ENCODE measurements around the gene NR0B1.

The NR0B1 gene, protein sequence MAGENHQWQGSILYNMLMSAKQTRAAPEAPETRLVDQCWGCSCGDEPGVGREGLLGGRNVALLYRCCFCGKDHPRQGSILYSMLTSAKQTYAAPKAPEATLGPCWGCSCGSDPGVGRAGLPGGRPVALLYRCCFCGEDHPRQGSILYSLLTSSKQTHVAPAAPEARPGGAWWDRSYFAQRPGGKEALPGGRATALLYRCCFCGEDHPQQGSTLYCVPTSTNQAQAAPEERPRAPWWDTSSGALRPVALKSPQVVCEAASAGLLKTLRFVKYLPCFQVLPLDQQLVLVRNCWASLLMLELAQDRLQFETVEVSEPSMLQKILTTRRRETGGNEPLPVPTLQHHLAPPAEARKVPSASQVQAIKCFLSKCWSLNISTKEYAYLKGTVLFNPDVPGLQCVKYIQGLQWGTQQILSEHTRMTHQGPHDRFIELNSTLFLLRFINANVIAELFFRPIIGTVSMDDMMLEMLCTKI

DNA sequence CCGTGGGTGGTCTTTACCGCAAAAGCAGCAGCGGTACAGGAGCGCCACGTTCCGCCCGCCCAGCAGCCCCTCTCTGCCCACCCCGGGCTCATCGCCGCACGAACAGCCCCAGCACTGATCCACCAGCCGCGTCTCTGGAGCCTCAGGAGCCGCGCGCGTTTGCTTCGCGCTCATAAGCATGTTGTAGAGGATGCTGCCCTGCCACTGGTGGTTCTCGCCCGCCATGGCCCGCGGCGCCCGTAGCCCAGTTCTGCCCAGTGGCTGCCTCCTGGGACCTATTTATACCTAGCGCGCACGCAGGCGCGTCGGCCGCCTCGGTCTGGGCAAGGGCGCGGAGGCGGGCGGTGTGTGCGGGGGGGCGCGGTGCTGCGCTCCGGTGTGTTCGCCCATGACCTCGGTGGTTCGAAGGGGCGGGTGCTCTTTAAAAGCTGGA, at the start of gene NR0B1:
Gene NR0B1, minus strand, starts transcription at position 252 of the 433 bp plus-strand sequence. Its CDS starts 27 bp downstream, at position 225.
- no peak for DNase-seq

DNA sequence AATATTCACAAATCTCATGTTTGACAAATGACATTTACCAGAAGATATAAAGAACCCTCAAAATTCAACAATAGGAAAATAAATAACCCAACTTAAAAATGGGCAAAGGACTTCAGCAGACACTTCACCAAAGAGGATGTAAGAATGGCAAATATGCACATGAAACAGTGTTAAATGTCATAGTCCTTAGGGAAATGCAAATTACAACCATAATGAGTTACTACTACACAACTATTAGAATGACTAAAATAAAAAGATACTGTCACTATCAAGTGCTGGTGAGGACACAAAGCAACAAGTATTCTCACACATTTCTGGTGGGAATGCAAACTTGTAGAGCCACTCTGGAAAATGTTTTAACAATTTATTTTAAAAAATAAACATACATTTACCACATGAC, 40.8 kb upstream of the NR0B1 start:
- DNase-seq = no peak

DNA sequence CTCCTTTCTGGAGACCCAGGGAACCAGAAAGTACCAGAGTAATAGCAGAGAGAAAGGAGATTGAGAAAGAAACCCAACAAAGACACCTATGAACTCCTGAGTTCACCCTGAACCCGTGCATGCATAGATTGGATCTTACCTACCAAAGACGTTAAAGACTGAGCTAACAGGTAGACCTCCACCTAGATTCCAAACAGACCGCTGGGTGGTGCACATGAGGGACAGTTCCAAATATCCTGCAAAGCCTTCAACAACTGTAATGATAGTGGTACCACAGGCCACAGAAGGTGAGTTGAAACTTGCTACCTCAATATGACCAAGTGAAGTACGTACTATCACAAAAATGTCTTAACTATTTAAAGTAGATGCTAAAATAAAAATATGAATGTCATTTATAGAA, 34.0 kb upstream of the NR0B1 start:
- DNase-seq = no peak

DNA sequence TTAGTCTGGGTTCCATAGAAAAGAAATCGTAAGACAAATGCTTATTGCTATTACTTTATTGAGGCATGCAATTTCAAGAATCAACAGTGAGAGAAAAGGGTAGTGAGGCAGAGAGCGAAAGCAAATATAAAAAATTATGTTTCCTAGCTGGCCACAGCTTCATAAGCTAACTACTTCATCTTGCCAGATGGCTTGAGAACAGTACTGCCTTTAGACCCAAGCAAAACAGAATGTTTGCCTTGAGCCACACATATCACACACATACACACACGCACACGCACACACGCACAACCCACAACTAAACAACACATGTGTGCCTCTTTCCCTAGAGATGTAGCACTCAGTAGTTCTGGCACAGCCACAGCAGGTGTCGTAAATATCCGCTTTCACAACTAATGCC, 31.6 kb upstream of the NR0B1 start:
- no peak for DNase-seq

DNA sequence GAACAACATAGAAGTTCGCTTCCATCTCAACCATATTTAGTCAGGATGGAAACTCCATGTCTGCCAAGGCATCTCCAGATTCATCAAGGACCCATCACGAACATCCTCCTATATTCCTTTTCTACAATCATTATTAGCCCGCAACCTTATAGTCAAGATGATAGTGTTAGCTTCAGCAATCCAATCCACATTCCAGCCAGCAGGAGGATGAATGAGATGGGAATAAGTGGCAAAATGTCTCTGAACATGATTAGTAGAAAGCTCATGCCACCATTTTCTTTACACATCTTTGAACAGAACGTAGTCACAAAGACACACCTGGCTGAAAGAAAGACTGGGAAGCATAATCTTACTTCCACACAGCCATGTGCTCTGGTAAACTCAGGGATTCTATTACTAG, 18.6 kb upstream of the NR0B1 start:
- DNase-seq = no peak

DNA sequence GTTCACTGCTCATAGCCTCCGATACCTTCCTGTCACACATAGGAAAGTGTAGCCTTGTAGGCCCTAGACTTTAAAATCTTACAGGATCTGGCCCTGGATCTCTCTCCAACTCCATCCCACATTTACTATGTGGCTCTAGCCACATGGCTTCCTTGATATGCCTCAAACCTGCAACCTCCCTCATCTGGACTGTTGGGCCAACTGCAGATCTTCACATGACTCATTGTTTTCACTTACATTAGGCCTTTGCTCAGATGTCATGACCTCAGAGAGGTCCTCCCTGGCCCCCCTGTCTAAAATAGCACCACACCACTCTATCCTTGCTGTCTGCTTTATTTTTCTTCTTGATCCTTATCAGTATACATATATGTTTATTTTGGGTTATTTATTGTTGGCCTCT, 8.1 kb upstream of the NR0B1 start:
- no peak for DNase-seq

DNA sequence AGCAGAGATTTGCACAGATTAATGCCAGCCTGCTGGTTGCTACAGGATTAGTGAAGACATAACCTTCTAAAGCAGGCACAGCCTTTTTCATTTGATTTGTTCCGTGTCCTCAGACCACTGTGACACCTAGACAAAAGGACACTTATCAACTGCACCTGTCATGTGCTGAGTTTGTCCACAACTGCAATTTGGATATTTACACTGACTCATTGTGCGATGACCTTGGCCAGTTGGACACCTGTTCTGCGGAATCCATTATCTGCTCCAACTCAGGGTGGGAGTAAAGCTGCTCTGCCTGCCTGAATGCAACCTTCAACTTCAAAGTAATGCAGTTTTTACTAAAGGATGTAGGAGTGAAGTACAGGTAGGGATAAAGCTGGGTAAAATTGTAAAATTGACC, 4.1 kb upstream of the NR0B1 start:
- DNase-seq = no peak

DNA sequence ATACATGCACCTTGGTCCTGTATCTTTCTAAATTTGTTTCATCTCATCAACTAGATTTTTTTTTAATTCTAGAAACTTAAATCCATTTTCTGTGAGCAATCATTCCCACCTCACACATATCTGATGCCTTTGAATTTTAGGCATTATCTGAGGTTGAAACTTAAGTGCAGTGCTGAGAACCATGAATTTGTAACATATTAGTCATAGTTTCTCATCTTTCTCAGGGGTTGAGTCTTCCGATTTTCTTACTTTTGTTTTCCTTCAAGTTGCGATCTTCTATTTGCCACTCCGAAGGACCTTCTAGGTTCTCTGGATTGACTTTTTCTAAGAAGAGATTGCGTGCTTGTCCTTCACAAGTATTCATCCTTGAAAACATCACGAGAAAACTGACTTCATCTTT, 3.7 kb upstream of the NR0B1 start:
- DNase-seq = no peak

DNA sequence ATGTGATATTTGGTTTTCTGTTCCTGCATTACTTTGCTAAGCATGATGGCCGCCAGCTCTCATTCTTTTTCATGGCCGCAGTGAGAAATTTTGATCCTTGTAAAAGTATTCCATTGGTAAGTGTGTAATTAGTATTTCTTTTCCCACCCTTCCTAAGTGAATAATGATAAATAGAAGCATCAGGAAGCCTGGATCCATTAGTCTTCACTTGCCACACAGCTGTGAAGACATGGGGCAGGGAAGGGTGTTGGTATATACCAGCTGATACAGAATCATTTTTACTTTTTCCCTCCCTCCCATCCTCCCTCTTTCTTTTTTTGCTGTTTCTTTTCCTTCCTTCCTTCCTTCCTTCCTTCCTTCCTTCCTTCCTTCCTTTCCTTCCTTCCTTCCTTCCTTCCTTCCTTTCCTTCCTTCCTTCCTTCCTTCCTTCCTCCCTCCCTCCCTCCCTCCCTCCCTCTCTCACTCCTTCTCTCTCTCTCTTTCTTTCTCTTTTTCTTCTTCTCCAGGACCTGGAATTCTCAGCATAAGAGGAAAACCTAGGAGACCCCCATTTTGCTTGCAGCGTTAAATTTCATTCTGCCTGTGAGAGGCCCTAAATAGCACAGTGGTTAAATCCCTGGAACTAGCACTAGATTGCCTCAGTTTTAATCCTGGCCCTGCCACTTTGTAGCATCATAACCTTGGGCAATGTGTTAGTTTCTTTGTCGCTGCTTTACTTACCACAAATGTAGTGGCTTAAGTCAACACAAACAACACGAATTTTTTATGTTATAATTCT, 1.4 kb upstream of the NR0B1 start:
- DNase-seq = no peak

DNA sequence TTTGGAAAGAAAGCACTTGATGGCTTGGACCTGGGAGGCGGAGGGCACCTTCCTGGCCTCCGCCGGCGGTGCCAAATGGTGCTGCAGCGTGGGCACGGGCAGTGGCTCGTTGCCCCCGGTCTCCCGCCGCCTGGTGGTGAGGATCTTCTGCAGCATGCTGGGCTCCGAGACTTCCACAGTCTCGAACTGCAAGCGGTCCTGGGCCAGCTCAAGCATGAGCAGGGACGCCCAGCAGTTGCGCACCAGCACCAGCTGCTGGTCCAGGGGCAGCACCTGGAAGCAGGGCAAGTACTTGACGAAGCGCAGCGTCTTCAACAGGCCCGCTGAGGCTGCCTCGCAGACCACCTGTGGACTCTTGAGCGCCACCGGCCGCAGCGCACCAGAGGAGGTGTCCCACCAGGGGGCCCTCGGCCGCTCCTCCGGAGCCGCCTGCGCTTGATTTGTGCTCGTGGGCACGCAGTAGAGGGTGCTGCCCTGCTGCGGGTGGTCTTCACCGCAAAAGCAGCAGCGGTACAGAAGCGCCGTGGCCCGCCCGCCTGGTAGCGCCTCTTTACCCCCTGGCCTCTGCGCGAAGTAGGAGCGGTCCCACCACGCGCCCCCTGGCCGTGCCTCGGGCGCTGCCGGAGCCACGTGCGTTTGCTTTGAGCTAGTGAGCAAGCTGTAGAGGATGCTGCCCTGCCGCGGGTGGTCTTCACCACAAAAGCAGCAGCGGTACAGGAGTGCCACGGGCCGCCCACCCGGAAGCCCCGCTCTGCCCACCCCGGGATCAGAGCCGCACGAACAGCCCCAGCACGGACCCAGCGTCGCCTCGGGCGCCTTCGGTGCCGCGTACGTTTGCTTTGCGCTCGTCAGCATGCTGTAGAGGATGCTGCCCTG, 689 bp downstream of the NR0B1 start:
- no peak for DNase-seq

DNA sequence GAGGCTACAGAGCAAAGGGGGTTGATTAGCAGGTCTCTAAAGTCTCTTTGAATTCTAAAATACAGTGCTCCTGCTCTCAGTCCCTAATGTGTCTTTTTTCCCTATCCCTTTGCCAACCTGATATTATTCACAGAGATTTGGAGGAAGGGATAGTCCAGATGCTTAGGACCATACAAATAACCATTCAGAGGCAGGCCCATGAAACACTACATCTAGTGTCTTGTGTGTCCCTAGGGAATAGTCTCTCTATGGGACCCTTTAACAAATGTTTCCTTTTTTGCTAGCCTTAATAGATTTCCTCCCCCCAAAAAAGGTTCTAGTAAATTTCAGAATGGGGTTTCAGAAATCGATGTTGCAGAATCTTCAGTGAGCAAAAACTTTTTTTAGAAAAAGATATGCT, 1.7 kb downstream of the NR0B1 start:
- DNase-seq = no peak

DNA sequence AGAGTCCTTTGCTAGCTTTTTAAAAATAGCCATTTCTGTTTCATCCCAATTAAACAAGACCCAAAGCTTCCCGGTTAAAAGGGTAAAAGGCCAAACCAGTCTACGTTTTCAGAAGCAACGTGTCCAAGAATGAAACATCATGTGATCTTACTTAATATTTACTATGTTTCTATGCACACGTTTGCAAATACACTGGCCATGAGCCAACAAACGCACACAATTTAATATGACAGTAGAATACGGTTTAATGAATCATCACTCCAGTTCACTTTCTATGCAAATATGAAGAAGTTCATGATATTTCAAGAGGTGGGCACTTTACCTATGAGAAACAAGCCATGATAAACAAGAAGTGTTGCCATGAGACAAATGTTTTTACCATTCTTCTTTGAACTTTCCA, 4.3 kb downstream of the NR0B1 start:
- no peak for DNase-seq

DNA sequence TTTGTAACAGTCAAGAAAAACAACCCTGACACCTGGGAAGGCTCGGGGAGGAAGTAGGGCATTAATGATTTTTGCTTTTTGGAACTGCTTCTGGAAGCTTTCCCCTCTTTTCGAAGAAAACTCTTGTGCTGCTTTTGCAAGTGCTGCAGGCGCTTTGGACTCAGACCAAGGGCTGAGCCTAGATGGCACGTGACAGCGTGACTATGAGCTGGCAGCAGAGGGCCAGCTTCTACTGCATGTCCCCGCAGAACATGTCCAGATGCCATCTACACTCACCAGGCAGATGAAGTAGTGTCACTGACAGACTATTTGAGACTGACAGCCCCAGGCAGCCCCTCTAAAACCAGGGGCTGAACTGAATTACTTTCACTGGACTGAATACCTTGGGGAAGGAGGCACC, 6.2 kb downstream of the NR0B1 start:
- no peak for DNase-seq

DNA sequence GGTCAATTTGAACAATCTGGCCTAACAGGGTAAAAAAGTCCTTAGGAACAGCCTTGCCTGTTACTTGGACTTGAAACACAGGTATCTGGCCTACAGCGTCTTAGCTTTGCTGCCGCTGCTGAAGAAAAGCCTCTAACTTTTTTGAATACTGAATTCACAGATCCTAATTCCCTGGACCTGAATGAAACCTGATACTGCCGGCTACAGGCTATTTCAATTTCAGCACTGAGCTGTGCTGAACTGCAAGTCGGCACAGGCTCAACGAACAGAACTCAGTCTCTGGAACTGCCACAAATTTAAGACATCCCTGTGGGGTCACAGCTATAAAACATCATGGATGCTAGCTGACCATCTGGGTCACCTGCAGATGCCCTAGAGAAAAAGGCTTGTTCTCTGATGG, 7.2 kb downstream of the NR0B1 start:
- DNase-seq = no peak

DNA sequence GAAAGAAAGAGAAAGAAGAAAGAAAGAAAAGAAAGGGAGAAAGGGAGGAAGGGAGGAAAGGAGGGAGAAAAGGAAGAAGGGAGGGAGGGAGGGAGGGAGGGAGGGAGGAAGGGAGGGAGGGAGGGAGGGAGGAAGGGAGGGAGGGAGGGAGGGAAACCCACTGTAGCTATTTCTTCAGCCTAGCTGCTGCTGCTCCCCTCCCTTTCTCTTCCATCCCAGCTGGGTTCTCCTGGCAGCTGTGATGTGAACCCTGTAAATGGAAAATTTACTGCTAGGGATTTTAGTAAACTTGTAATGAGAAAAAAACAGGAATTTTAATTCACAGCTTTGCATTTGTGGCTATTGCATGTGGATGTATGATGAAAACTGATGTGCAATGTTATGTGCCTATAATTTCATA, 8.0 kb downstream of the NR0B1 start:
- no peak for DNase-seq

DNA sequence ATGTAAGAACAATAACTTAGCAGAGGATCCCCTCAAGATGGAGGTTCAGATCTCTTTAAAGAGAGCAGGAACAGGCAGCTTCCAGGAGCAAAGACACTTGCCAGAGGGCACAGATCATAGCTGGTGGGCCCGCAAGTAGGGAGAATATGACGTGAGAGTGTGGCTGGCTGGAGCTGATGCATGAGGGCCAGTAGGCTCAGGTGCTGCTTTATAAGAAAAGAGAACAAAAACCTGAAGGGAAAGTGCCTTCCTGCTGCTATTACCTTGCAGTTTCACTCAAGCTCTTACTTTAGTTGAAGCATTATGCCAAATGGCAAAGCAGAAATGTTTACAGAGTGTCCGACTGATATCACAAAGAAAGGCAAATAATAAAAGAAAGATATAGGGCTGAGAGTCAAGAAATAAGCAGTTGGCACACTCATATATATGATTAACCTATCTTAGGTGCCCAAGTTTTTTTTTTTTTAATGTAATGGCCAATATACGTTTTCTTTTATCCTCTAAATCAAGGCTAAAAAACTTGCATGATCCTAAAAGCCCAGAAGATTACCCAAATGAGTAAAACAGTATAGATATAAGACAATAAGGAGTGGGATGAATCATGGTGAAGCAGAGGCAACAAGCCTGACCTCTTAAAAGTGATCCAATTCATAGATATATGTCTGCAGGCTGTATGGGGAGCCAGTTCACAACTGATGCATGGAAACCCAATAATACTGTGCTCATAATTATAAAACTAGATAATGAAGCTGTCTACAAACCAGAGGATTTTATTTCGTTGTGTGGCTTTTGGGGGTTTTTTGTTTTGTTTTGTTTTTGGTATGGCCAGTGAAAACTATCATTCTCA, 12.6 kb downstream of the NR0B1 start:
- DNase-seq = no peak

DNA sequence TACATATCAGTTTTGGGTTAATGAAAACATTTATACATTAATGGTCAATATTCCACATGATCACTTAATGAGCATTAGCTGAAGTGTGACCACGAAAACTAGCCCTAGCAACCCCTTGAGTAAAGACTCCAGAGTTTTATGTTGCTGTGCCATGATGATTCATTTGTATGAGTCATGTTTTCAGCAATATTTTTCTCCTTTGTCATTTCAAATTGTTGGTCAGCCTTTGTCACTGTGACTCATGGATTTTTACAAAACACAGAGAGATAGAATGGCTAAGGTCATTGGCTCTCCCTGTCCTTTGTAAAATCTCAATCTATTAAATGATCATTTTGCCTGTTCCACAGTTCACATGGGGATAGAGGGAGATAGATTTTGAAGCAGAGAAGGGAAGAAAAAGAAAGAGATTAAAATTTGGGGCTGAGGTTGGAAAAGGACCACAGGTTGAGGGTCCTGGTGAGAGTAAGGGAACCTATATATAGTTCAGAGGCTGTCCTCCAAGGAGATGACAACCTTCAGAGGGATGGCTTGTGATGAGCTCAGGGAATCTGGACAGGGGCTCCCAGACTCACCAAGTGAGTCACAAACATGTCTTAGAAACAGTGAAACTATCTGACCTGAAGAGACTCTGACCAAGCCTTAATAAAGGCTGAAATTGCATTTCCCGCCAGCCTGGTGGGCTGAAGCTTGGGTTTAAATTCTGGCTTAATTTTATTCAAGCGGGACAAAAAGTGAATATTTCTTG, 25.6 kb downstream of the NR0B1 start:
- DNase-seq = no peak

DNA sequence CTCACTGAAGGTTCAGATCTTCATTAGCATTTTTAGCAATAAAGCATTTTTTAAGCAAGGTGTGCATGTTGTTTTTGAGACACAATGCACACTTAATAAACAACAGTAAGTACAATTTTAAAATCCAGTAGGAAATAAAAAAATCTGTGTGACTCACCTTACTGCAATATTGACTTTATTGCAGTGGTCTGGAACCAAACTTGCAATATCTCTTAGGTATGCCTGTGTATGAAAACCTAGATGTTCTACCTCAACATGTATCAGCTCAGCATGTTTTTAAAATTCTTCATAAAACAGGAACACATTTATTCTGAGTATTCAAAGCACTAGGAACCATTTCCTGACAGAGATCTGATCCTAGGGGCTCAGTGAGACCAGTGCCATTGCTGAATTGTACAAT, 26.7 kb downstream of the NR0B1 start:
- no peak for DNase-seq

DNA sequence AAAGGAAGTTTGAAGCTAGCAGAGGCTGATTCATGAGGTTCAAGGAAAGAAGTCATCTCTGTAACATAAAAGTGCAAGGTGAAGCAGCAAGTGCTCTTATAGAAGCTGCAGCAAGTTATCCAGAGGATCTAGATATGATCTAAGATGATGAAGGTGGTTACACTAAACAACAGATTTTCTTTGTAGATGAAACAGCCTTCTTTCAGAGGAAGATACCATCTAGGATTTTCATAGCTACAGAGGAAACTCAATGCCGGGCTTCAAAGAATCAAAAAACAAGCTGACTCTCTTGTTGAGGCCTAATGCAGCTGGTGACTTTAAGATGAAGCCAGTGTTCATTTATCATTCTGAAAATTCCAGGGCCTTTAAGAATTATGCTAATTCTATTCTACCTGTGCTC, 28.8 kb downstream of the NR0B1 start:
- DNase-seq = no peak

DNA sequence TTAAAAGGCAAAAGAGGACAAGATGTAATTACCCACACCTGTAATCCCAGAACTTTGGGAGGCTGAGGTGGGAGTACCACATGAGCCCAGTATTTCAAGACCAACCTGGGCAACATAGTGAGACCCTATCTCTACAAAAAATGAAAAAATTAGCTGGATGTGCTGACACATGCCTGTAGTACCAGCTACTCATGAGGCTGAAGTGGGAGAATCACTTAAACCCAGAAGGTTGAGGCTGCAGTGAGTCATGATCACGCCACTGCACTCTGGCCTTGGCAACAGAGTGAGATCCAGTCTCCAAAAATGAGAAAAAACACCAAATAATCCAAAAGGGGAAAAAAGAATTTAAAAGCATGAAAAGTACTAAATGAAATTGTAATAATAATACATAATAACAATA, 30.8 kb downstream of the NR0B1 start:
- no peak for DNase-seq

DNA sequence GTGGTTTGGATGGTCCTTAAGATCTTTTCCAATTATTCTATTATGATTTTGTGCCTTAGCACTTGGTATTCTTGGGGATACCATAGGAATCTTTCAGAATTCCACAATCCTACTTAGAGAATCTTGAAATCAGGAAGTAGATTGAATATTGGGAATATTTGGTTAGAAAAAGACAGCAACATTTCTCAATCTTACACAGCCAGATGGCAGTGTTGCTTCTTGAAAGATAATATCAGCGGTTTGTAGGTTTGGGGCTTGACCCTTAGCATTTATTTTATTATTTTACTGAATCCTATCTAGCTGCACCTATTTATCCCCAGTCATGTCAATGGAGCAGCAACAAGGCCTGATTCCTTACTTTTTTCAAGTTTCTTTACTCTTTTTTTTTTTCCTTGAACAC, 33.7 kb downstream of the NR0B1 start:
- no peak for DNase-seq

DNA sequence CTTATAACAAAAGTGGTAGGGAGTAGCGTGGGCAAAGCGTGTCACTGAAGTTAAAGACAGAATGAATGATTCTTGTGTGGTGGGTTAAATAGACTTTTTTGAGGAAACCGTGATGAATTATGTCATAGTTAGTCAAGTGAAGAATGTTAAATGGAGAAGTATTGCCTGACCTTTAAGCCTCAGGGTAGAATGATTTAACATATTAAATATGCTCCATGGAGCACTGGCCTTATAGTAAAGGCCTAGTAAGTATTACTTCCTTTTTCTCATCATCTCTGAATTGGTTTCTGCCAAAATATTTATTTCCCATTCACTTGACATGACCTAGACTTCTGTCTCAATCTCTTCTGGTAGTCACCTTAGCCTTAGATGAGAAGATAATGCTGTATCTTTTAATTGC, 38.6 kb downstream of the NR0B1 start:
- DNase-seq = no peak
